ENCODE data around the gene CABLES1.

The CABLES1 gene

GRCh38 chr18:23141104-23141999, 6.1 kb downstream of the CABLES1 start:
- H3K9me3 ChIP-seq (ENCODE audit: control insufficient read depth in 1 of 2, low read length in 2 of 2), result no peaks in the 10 kb centered on the region
- no peak overlapping the region for H3K27ac ChIP-seq (ENCODE audit: low read depth, low read length)
- peaks cover 57 to 63% of the 10 kb centered on the region in 2 donors for H3K4me1 ChIP-seq (ENCODE audit: control insufficient read depth in 1 of 2, insufficient read depth in 2 of 2, low read length in 2 of 2)
- H3K9ac ChIP-seq (ENCODE audit: low read depth in 1 of 2, low read length in 2 of 2), result peak overlapping the region in 1 of 2 donors; percentile 9
- peak overlapping the region in 1 of 2 donors; percentile 18 for H3K4me3 ChIP-seq (ENCODE audit: low read depth in 1 of 2, low read length in 2 of 2)
- H3K27me3 ChIP-seq (ENCODE audit: control insufficient read depth in 1 of 2, insufficient read depth in 2 of 2, low read length in 2 of 2), result no peaks in the 10 kb centered on the region
- H3K36me3 ChIP-seq (ENCODE audit: control insufficient read depth in 1 of 2, insufficient read depth in 2 of 2, low read length in 2 of 2), result no peaks in the 10 kb centered on the region

- Histone ChIP-seq H3K27me3 (ENCODE audit: control insufficient read depth in 1 of 2, insufficient read depth in 2 of 2, low read length in 2 of 2) (no peaks in the 10 kb centered on the region), H3K9ac (ENCODE audit: low read depth in 1 of 2, low read length in 2 of 2) (peak overlapping the region in 1 of 2 donors; percentile 12), H3K9me3 (ENCODE audit: control insufficient read depth in 1 of 2, low read length in 2 of 2) (no peaks in the 10 kb centered on the region), H3K27ac (ENCODE audit: low read depth, low read length) (no peak overlapping the region), H3K36me3 (ENCODE audit: control insufficient read depth in 1 of 2, insufficient read depth in 2 of 2, low read length in 2 of 2) (no peaks in the 10 kb centered on the region), H3K4me3 (ENCODE audit: low read depth in 1 of 2, low read length in 2 of 2) (no peak overlapping the region), H3K4me1 (ENCODE audit: control insufficient read depth in 1 of 2, insufficient read depth in 2 of 2, low read length in 2 of 2) (peaks cover 53 to 54% of the 10 kb centered on the region in 2 donors)
Observed at GRCh38 chr18:23142251-23142929, 7.1 kb downstream of the CABLES1 start.

- Histone ChIP-seq H3K27ac (ENCODE audit: low read depth, low read length) (no peak overlapping the region), H3K9me3 (ENCODE audit: control insufficient read depth in 1 of 2, low read length in 2 of 2) (no peaks in the 10 kb centered on the region), H3K27me3 (ENCODE audit: control insufficient read depth in 1 of 2, insufficient read depth in 2 of 2, low read length in 2 of 2) (no peaks in the 10 kb centered on the region), H3K36me3 (ENCODE audit: control insufficient read depth in 1 of 2, insufficient read depth in 2 of 2, low read length in 2 of 2) (no peaks in the 10 kb centered on the region), H3K4me1 (ENCODE audit: control insufficient read depth in 1 of 2, insufficient read depth in 2 of 2, low read length in 2 of 2) (peaks cover 45 to 46% of the 10 kb centered on the region in 2 donors), H3K9ac (ENCODE audit: low read depth in 1 of 2, low read length in 2 of 2) (peak overlapping the region in 1 of 2 donors; percentile 12), H3K4me3 (ENCODE audit: low read depth in 1 of 2, low read length in 2 of 2) (no peak overlapping the region)
Observed at GRCh38 chr18:23143016-23143814, 7.9 kb downstream of the CABLES1 start.

- H3K27me3 ChIP-seq (ENCODE audit: control insufficient read depth in 1 of 2, insufficient read depth in 2 of 2, low read length in 2 of 2), result no peaks in the 10 kb centered on the region
- no peaks in the 10 kb centered on the region for H3K9me3 ChIP-seq (ENCODE audit: control insufficient read depth in 1 of 2, low read length in 2 of 2)
- H3K4me1 ChIP-seq (ENCODE audit: control insufficient read depth in 1 of 2, insufficient read depth in 2 of 2, low read length in 2 of 2), result peaks cover 39 to 40% of the 10 kb centered on the region in 2 donors
- H3K9ac ChIP-seq (ENCODE audit: low read depth in 1 of 2, low read length in 2 of 2), result no peak overlapping the region
- no peak overlapping the region for H3K4me3 ChIP-seq (ENCODE audit: low read depth in 1 of 2, low read length in 2 of 2)
- H3K27ac ChIP-seq (ENCODE audit: low read depth, low read length), result no peak overlapping the region
- no peaks in the 10 kb centered on the region for H3K36me3 ChIP-seq (ENCODE audit: control insufficient read depth in 1 of 2, insufficient read depth in 2 of 2, low read length in 2 of 2)
Observed at GRCh38 chr18:23143815-23144261, 8.6 kb downstream of the CABLES1 start.

- Histone ChIP-seq H3K9me3 (ENCODE audit: control insufficient read depth in 1 of 2, low read length in 2 of 2) (no peaks in the 10 kb centered on the region), H3K36me3 (ENCODE audit: control insufficient read depth in 1 of 2, insufficient read depth in 2 of 2, low read length in 2 of 2) (no peaks in the 10 kb centered on the region), H3K27me3 (ENCODE audit: control insufficient read depth in 1 of 2, insufficient read depth in 2 of 2, low read length in 2 of 2) (no peaks in the 10 kb centered on the region), H3K27ac (ENCODE audit: low read depth, low read length) (no peak overlapping the region), H3K4me1 (ENCODE audit: control insufficient read depth in 1 of 2, insufficient read depth in 2 of 2, low read length in 2 of 2) (peaks cover 38 to 39% of the 10 kb centered on the region in 2 donors), H3K4me3 (ENCODE audit: low read depth in 1 of 2, low read length in 2 of 2) (no peak overlapping the region), H3K9ac (ENCODE audit: low read depth in 1 of 2, low read length in 2 of 2) (no peak overlapping the region)
Observed at GRCh38 chr18:23144640-23145039, 9.4 kb downstream of the CABLES1 start.

GRCh38 chr18:23145621-23146020, 10.3 kb downstream of the CABLES1 start:
- Histone ChIP-seq H3K27me3 (ENCODE audit: control insufficient read depth in 1 of 2, insufficient read depth in 2 of 2, low read length in 2 of 2) (no peaks in the 10 kb centered on the region), H3K27ac (ENCODE audit: low read depth, low read length) (no peak overlapping the region), H3K4me1 (ENCODE audit: control insufficient read depth in 1 of 2, insufficient read depth in 2 of 2, low read length in 2 of 2) (peaks cover 32 to 36% of the 10 kb centered on the region in 2 donors), H3K9ac (ENCODE audit: low read depth in 1 of 2, low read length in 2 of 2) (no peak overlapping the region), H3K9me3 (ENCODE audit: control insufficient read depth in 1 of 2, low read length in 2 of 2) (no peaks in the 10 kb centered on the region), H3K4me3 (ENCODE audit: low read depth in 1 of 2, low read length in 2 of 2) (no peak overlapping the region), H3K36me3 (ENCODE audit: control insufficient read depth in 1 of 2, insufficient read depth in 2 of 2, low read length in 2 of 2) (no peaks in the 10 kb centered on the region)

GRCh38 chr18:23146861-23147469, 11.7 kb downstream of the CABLES1 start:
- H3K4me3 ChIP-seq (ENCODE audit: low read depth in 1 of 2, low read length in 2 of 2), result no peak overlapping the region
- no peaks in the 10 kb centered on the region for H3K27me3 ChIP-seq (ENCODE audit: control insufficient read depth in 1 of 2, insufficient read depth in 2 of 2, low read length in 2 of 2)
- no peak overlapping the region for H3K27ac ChIP-seq (ENCODE audit: low read depth, low read length)

GRCh38 chr18:23148382-23148781, 13.1 kb downstream of the CABLES1 start:
- Histone ChIP-seq H3K9me3 (ENCODE audit: control insufficient read depth in 1 of 2, low read length in 2 of 2) (no peaks in the 10 kb centered on the region), H3K27me3 (ENCODE audit: control insufficient read depth in 1 of 2, insufficient read depth in 2 of 2, low read length in 2 of 2) (no peaks in the 10 kb centered on the region), H3K9ac (ENCODE audit: low read depth in 1 of 2, low read length in 2 of 2) (no peak overlapping the region), H3K27ac (ENCODE audit: low read depth, low read length) (no peak overlapping the region), H3K4me3 (ENCODE audit: low read depth in 1 of 2, low read length in 2 of 2) (no peak overlapping the region), H3K36me3 (ENCODE audit: control insufficient read depth in 1 of 2, insufficient read depth in 2 of 2, low read length in 2 of 2) (no peaks in the 10 kb centered on the region), H3K4me1 (ENCODE audit: control insufficient read depth in 1 of 2, insufficient read depth in 2 of 2, low read length in 2 of 2) (peaks cover 5 to 8% of the 10 kb centered on the region in 2 donors)

More at GRCh38 chr18:23146861-23147469, 11.7 kb downstream of the CABLES1 start:
- H3K9me3 ChIP-seq (ENCODE audit: control insufficient read depth in 1 of 2, low read length in 2 of 2), result no peaks in the 10 kb centered on the region
- H3K9ac ChIP-seq (ENCODE audit: low read depth in 1 of 2, low read length in 2 of 2), result no peak overlapping the region
- H3K4me1 ChIP-seq (ENCODE audit: control insufficient read depth in 1 of 2, insufficient read depth in 2 of 2, low read length in 2 of 2), result peaks cover 19 to 22% of the 10 kb centered on the region in 2 donors
- H3K36me3 ChIP-seq (ENCODE audit: control insufficient read depth in 1 of 2, insufficient read depth in 2 of 2, low read length in 2 of 2), result no peaks in the 10 kb centered on the region

GRCh38 chr18:23149570-23149969, 14.3 kb downstream of the CABLES1 start:
- H3K9ac ChIP-seq (ENCODE audit: low read depth in 1 of 2, low read length in 2 of 2), result no peak overlapping the region
- H3K36me3 ChIP-seq (ENCODE audit: control insufficient read depth in 1 of 2, insufficient read depth in 2 of 2, low read length in 2 of 2), result no peaks in the 10 kb centered on the region
- H3K9me3 ChIP-seq (ENCODE audit: control insufficient read depth in 1 of 2, low read length in 2 of 2), result no peaks in the 10 kb centered on the region
- H3K4me3 ChIP-seq (ENCODE audit: low read depth in 1 of 2, low read length in 2 of 2), result no peak overlapping the region
- no peak overlapping the region for H3K27ac ChIP-seq (ENCODE audit: low read depth, low read length)
- no peaks in the 10 kb centered on the region for H3K4me1 ChIP-seq (ENCODE audit: control insufficient read depth in 1 of 2, insufficient read depth in 2 of 2, low read length in 2 of 2)
- no peaks in the 10 kb centered on the region for H3K27me3 ChIP-seq (ENCODE audit: control insufficient read depth in 1 of 2, insufficient read depth in 2 of 2, low read length in 2 of 2)
